ENCODE data around the gene RYK.

RYK gene

DNA sequence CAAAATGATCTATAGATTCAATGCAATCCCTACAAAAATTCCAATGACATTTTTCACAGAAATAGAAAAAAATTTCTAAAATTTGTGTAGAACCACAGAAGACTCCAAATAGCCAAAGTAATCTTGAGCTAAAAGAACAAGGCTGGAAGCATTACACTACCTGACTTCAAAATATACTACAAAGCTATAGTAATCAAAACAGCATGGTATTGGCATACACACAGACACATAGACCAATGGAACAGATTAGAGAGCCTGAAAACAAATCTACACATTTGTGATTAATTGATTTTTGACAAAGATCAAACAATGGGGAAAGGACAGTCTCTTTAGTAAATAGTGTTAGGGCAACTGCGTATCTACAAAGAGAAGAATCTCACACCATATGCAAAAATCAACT lies 45.3 kb upstream of the RYK start:
- no peak for DNase-seq (ENCODE audit: low read depth)
- no peak overlapping the region for H3K4me3 ChIP-seq (ENCODE audit: low read depth, low read length)
- TF ChIP-seq POLR2A (IDR thresholded peaks at IDR 0.05; ENCODE audit: extremely low read depth, insufficient read length), result no peak

DNA sequence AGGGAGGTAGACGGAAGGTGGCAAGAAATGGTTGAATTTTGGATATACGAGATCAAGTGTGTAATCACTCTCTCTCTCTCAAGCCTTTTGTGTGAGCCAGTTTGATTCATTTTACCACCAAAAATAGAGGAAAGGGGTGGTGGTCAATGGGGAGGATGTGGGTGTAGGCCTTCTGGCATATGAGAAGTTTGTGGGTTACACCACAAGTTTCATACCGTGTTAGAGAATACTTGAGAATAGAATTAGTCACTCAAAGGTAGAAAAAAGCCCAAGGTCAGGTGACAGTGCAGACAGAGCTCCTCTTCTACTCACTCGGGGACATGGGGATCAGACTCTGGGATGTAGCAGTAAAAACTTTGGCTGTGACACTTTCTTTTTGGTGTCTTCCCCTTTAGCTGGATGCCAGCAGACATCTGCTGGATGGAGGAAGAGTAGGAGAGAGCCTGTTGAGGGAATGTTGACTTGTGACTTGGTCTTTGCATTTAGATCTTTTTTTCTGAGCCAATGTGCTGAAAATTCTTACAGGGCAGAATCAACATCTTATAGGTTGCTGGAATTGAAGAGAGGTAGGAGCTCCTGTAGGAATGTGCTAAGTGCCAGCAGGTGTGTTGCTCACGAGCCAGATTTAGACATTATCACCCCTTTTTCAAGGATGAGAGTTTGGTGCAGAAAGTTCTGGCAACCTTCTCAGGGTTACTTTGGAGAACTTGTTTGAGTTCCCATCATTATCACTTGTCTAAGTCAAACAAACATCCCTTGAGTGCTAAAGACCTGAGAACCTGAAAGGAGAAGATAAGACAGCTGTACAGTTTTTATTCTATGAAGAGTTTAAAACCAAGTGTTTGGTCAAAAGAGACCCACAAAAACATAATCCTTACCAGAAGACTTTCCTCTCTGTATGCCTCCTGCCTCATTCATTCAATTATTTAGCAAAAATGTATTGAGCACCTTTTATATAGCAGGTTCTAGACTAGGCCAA lies 43.9 kb upstream of the RYK start:
- no peak overlapping the region for H3K4me3 ChIP-seq (ENCODE audit: low read depth, low read length)
- peak; percentile 54 for DNase-seq (ENCODE audit: low read depth)
- TF ChIP-seq POLR2A (IDR thresholded peaks at IDR 0.05; ENCODE audit: extremely low read depth, insufficient read length) (no peak), MYC (IDR thresholded peaks at IDR 0.05; ENCODE audit: low read depth, low read length) (no peak)
- TF ChIP-seq, protein P1, sequence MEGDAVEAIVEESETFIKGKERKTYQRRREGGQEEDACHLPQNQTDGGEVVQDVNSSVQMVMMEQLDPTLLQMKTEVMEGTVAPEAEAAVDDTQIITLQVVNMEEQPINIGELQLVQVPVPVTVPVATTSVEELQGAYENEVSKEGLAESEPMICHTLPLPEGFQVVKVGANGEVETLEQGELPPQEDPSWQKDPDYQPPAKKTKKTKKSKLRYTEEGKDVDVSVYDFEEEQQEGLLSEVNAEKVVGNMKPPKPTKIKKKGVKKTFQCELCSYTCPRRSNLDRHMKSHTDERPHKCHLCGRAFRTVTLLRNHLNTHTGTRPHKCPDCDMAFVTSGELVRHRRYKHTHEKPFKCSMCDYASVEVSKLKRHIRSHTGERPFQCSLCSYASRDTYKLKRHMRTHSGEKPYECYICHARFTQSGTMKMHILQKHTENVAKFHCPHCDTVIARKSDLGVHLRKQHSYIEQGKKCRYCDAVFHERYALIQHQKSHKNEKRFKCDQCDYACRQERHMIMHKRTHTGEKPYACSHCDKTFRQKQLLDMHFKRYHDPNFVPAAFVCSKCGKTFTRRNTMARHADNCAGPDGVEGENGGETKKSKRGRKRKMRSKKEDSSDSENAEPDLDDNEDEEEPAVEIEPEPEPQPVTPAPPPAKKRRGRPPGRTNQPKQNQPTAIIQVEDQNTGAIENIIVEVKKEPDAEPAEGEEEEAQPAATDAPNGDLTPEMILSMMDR (IDR thresholded peaks at IDR 0.05; ENCODE audit: low read depth, low read length), result no peak
- TF ChIP-seq, protein P2, sequence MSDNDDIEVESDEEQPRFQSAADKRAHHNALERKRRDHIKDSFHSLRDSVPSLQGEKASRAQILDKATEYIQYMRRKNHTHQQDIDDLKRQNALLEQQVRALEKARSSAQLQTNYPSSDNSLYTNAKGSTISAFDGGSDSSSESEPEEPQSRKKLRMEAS (IDR thresholded peaks at IDR 0.05; ENCODE audit: low read depth, low read length), result no peak

DNA sequence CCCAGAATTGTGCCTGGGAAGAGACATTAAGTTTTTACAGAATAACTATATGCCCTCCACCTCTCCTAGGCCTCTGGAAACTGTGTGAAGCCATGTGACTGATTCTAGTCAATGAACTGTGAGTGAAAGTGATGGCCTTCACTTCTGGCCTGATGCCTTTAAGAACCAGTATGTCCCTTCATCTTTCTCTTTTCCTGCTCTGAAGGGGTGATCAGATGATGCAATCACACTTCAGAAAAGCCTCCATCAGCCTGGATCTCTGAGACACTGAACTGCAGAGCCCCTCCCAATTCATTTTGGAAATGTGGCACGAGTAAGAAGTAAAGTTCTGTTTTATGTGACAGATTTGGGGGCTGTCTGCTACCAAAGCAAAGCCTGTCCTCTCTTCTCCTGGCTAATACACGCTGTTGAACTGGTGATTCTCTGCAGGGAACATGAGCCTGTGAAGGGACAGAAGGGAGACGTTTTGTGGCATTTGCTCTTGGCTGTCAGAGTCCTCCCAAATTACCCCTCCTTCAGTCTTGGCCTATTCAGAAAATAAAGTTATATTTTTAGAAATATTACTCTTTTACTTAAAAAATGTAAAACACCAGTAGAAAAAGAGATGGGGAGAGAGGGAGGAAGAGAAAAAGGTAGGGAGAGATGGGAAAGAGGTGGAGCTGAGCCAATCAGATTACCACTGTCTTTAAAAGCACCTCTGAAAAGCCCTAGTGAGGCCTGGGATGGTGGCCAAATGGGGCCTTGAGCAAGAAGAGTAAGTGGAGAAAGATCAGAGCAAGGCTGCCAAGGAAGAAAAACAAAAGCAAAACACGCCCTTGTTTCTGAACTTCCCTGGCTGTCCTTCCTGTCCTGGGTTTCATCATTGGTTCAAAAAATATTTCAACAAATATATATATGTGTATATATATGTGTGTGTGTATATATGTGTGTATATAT lies 40.9 kb upstream of the RYK start:
- TF ChIP-seq, protein P1 (IDR thresholded peaks at IDR 0.05; ENCODE audit: low read depth, low read length), result no peak
- TF ChIP-seq POLR2A (IDR thresholded peaks at IDR 0.05; ENCODE audit: extremely low read depth, insufficient read length), result no peak
- TF ChIP-seq, protein P2 (IDR thresholded peaks at IDR 0.05; ENCODE audit: low read depth, low read length), result no peak
- TF ChIP-seq MYC (IDR thresholded peaks at IDR 0.05; ENCODE audit: low read depth, low read length), result no peak
- no peak overlapping the region for H3K4me3 ChIP-seq (ENCODE audit: low read depth, low read length)
- no peak for DNase-seq (ENCODE audit: low read depth)

DNA sequence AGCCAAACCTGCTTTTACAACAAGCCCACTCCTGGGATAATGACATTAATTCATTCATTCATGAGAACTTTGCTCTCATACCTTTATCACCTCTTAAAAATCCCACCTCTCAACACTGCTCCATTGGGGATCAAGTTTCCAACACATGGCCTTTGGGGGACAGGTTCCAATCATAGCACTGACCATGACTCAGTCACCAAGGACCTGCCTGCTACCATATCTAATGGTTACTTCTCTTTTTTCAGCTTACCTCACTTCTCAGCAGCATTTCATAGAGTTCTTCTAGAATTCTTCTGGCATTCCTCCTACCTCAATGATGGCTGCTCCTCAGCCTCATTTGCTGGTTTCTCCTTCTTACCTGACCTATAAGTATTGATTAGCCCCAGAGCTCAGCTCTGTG lies 36.9 kb upstream of the RYK start:
- DNase-seq (ENCODE audit: low read depth), result no peak
- no peak overlapping the region for H3K4me3 ChIP-seq (ENCODE audit: low read depth, low read length)
- TF ChIP-seq MYC (IDR thresholded peaks at IDR 0.05; ENCODE audit: low read depth, low read length) (no peak), POLR2A (IDR thresholded peaks at IDR 0.05; ENCODE audit: extremely low read depth, insufficient read length) (no peak)
- TF ChIP-seq, protein P2 (IDR thresholded peaks at IDR 0.05; ENCODE audit: low read depth, low read length), result no peak
- TF ChIP-seq, protein P1 (IDR thresholded peaks at IDR 0.05; ENCODE audit: low read depth, low read length), result no peak

DNA sequence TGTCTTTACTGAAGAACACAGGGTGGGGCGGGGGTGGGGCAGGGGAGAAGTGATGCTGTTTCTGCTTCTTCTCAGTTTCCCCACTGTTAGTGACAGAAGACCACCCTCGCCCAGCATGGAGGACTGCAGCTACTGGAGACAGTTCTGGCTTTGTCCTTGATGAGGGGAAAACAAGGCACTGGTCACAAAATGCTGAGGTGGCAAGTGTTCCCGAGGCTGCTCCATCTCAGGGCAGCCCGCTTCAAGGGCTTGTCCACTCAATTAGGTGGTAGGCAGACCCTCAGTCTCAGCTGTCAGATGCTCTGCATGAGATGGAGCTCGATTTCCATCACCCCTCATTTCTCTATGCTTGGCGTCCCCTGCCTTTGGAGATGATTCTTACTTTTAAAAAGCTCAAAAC lies 33.8 kb upstream of the RYK start:
- no peak for DNase-seq (ENCODE audit: low read depth)
- H3K4me3 ChIP-seq (ENCODE audit: low read depth, low read length), result no peak overlapping the region
- TF ChIP-seq MYC (IDR thresholded peaks at IDR 0.05; ENCODE audit: low read depth, low read length), result no peak
- no peak for TF ChIP-seq POLR2A (IDR thresholded peaks at IDR 0.05; ENCODE audit: extremely low read depth, insufficient read length)
- TF ChIP-seq, protein P1 (IDR thresholded peaks at IDR 0.05; ENCODE audit: low read depth, low read length), result no peak
- TF ChIP-seq, protein P2 (IDR thresholded peaks at IDR 0.05; ENCODE audit: low read depth, low read length), result no peak

DNA sequence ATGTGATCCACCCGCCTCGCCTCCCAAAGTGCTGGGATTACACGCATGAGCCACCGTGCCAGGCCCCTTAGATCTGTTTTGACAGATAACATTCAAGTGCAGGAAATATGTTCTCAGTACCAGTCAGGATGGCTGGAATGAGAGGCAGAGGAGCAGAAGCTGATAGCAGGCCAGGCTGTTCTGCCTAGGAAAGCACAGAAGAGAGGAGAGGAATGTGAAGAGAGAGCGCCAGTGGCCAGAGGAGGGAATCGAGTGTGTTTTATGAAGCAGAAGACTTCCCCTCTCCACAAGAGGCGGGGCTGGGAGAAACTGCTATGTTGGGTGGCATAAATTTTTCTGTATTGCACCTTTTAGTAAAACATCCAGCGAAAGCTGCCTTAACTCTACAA lies 32.0 kb upstream of the RYK start:
- no peak for DNase-seq (ENCODE audit: low read depth)
- TF ChIP-seq, protein P2 (IDR thresholded peaks at IDR 0.05; ENCODE audit: low read depth, low read length), result no peak
- TF ChIP-seq POLR2A (IDR thresholded peaks at IDR 0.05; ENCODE audit: extremely low read depth, insufficient read length), result no peak
- TF ChIP-seq MYC (IDR thresholded peaks at IDR 0.05; ENCODE audit: low read depth, low read length), result no peak
- TF ChIP-seq, protein P1 (IDR thresholded peaks at IDR 0.05; ENCODE audit: low read depth, low read length), result no peak
- no peak overlapping the region for H3K4me3 ChIP-seq (ENCODE audit: low read depth, low read length)

Data from NB4 (cell line).